Mesothelial cell of epicardium (in vitro differentiated cells): ENCODE results near the gene RGN. TPM values are rescaled to one million over a fixed set of nuclear protein-coding genes. Genes with fewer than 3 reads are reported as not detected.

Source experiments
- DNase-seq, 2 experiments: peaks; one replicate each; pipeline ENCODE4 v3.0.0; 2021; ENCODE audit warnings: low spot score in 2 of 2; ENCODE audit not compliant: unreplicated experiment in 2 of 2
- H3K27ac Mint-ChIP-seq: 2 replicates; pipeline ENCODE4 v1.8.0; 2021; ENCODE audit warnings: mixed read lengths
- H3K27me3 Mint-ChIP-seq: 2 replicates; pipeline ENCODE4 v1.8.0; 2021; ENCODE audit warnings: low read depth, mixed read lengths
- H3K36me3 Mint-ChIP-seq: 2 replicates; pipeline ENCODE4 v1.8.0; 2021; ENCODE audit warnings: mixed read lengths
- H3K4me1 Mint-ChIP-seq: 2 replicates; pipeline ENCODE4 v1.8.0; 2021; ENCODE audit warnings: mixed read lengths
- H3K4me3 Mint-ChIP-seq: 2 replicates; pipeline ENCODE4 v1.8.0; 2021; ENCODE audit warnings: mild to moderate bottlenecking, moderate library complexity, mixed read lengths
- H3K9me3 Mint-ChIP-seq: 2 replicates; pipeline ENCODE4 v1.8.0; 2021; ENCODE audit warnings: mixed read lengths
- CTCF ChIP-seq: fragments of 200-600 bp; sonication (generic); IDR thresholded peaks from one replicate; pipeline ENCODE4 v1.5.0; 2021; ENCODE audit warnings: antibody characterized with exemption; ENCODE audit not compliant: unreplicated experiment
- total RNA-seq: library from RNA; stranded (reverse); gene quantifications from 3 replicates; pipeline ENCODE4 v1.2.1, GENCODE V29; 2021

Gene RGN
- total RNA-seq, 1 donor from 2014 or later: 1.2 TPM

GRCh38 chrX:47061238-47061919, 16.9 kb upstream of the RGN start:
- DNase-seq: no peak
- Mint-ChIP-seq H3K4me3 (no peak overlapping the region), H3K9me3 (peaks cover 7% of the 10 kb centered on the region), H3K27ac (no peak overlapping the region), H3K36me3 (peaks cover 7% of the 10 kb centered on the region), H3K27me3 (no peaks in the 10 kb centered on the region), H3K4me1 (peaks cover 12% of the 10 kb centered on the region)
- no peak for TF ChIP-seq CTCF

- Mint-ChIP-seq H3K27me3 (no peaks in the 10 kb centered on the region), H3K4me3 (no peak overlapping the region), H3K27ac (no peak overlapping the region), H3K36me3 (no peaks in the 10 kb centered on the region), H3K4me1 (peaks cover 12% of the 10 kb centered on the region), H3K9me3 (no peaks in the 10 kb centered on the region)
- TF ChIP-seq CTCF: no peak
- DNase-seq: no peak
Observed at GRCh38 chrX:47063179-47063578, 15.1 kb upstream of the RGN start.

GRCh38 chrX:47068214-47068613, 10.0 kb upstream of the RGN start:
- H3K9me3 Mint-ChIP-seq: peaks cover under 1% of the 10 kb centered on the region
- peaks cover 3% of the 10 kb centered on the region for H3K36me3 Mint-ChIP-seq
- H3K4me3 Mint-ChIP-seq: no peak overlapping the region

GRCh38 chrX:47068720-47069119, 9.5 kb upstream of the RGN start:
- TF ChIP-seq CTCF: no peak
- peaks cover 3% of the 10 kb centered on the region for H3K36me3 Mint-ChIP-seq
- no peak overlapping the region for H3K4me3 Mint-ChIP-seq
- DNase-seq: no peak
- peaks cover 3% of the 10 kb centered on the region for H3K9me3 Mint-ChIP-seq
- H3K27me3 Mint-ChIP-seq: no peaks in the 10 kb centered on the region
- no peaks in the 10 kb centered on the region for H3K4me1 Mint-ChIP-seq
- no peak overlapping the region for H3K27ac Mint-ChIP-seq

More at GRCh38 chrX:47068214-47068613, 10.0 kb upstream of the RGN start:
- Mint-ChIP-seq H3K27ac (no peak overlapping the region), H3K27me3 (no peaks in the 10 kb centered on the region), H3K4me1 (no peaks in the 10 kb centered on the region)
- TF ChIP-seq CTCF: no peak
- no peak for DNase-seq

GRCh38 chrX:47080215-47080914, 2.1 kb downstream of the RGN start:
- TF ChIP-seq CTCF: no peak
- Mint-ChIP-seq H3K4me1 (peaks cover 5% of the 10 kb centered on the region), H3K36me3 (peaks cover 2% of the 10 kb centered on the region), H3K9me3 (peaks cover 8% of the 10 kb centered on the region), H3K27ac (no peak overlapping the region), H3K27me3 (no peaks in the 10 kb centered on the region), H3K4me3 (no peak overlapping the region)
- DNase-seq: no peak
